ENCODE data around the gene WHRN. TPM values are rescaled to one million over a fixed set of nuclear protein-coding genes. Genes with fewer than 3 reads are reported as not detected.

WHRN gene
- total RNA-seq, 2 experiments from 2014 or later: 0.19 to 2.1 TPM

- ChIA-PET POLR2A (interaction anchor here (1.2 kb wide), 1 partner anchor 109 kb away, joined by 3 read pairs; no protein-coding TSS in a partner anchor), CTCF (ENCODE audit: unreplicated experiment) (no interaction called here)
- BruUV-seq (replicated peaks): no TSS peak
- no peak overlapping the region for H3K4me3 ChIP-seq (ENCODE audit: low read depth, low read length, poor library complexity, severe bottlenecking)
- TF ChIP-seq EZH2phosphoT487 (IDR thresholded peaks at IDR 0.05; ENCODE audit: borderline replicate concordance, low read depth, low read length) (no peak), CTCF (conservative IDR thresholded peaks at IDR 0.05; ENCODE audit: low read length) (no peak)
- no peaks in the 10 kb centered on the region for H4K20me1 ChIP-seq (ENCODE audit: insufficient read depth, low read length)
- intact Hi-C loops (cut with micrococcal nuclease; ENCODE audit: unreplicated experiment): no loop called here
- no peaks in the 10 kb centered on the region for H3K9me2 ChIP-seq (ENCODE audit: insufficient read depth, low read length)
- no peaks in the 10 kb centered on the region for H3K36me3 ChIP-seq (ENCODE audit: insufficient read depth, low read length)
- no peaks in the 10 kb centered on the region for H3K9me3 ChIP-seq (ENCODE audit: low read length)
- no peak overlapping the region for H3K4me2 ChIP-seq (ENCODE audit: low read length)
- no peak overlapping the region for H3K27ac ChIP-seq (ENCODE audit: low read depth, low read length, poor library complexity, severe bottlenecking)
- DNase-seq (ENCODE audit: low spot score): no peak
- H3K79me2 ChIP-seq (ENCODE audit: insufficient read depth, low read depth, low read length): no peaks in the 10 kb centered on the region
- no peak overlapping the region for H2AFZ ChIP-seq (ENCODE audit: low read length)
- H3K4me1 ChIP-seq (ENCODE audit: insufficient read depth, low read length, poor library complexity, severe bottlenecking): peaks cover 10% of the 10 kb centered on the region
Observed at GRCh38 chr9:114494776-114495569, 10.3 kb downstream of the WHRN start.

GRCh38 chr9:114493521-114494184 lies 11.6 kb downstream of the WHRN start:
- no peaks in the 10 kb centered on the region for H3K36me3 ChIP-seq (ENCODE audit: insufficient read depth, low read length)
- no peaks in the 10 kb centered on the region for H3K9me3 ChIP-seq (ENCODE audit: low read length)
- H2AFZ ChIP-seq (ENCODE audit: low read length): no peak overlapping the region
- POLR2A ChIA-PET: interaction anchor here (0.6 kb wide), 1 partner anchor 868 kb away, joined by 3 read pairs; no protein-coding TSS in a partner anchor
- DNase-seq (ENCODE audit: low spot score): no peak
- no peak overlapping the region for H3K27ac ChIP-seq (ENCODE audit: low read depth, low read length, poor library complexity, severe bottlenecking)
- peaks cover 8% of the 10 kb centered on the region for H3K4me1 ChIP-seq (ENCODE audit: insufficient read depth, low read length, poor library complexity, severe bottlenecking)
- no TSS peak for BruUV-seq (replicated peaks)
- H4K20me1 ChIP-seq (ENCODE audit: insufficient read depth, low read length): no peaks in the 10 kb centered on the region
- no peak overlapping the region for H3K4me2 ChIP-seq (ENCODE audit: low read length)
- H3K4me3 ChIP-seq (ENCODE audit: low read depth, low read length, poor library complexity, severe bottlenecking): no peak overlapping the region
- TF ChIP-seq EZH2phosphoT487 (IDR thresholded peaks at IDR 0.05; ENCODE audit: borderline replicate concordance, low read depth, low read length) (no peak), CTCF (conservative IDR thresholded peaks at IDR 0.05; ENCODE audit: low read length) (no peak)
- intact Hi-C loops (cut with micrococcal nuclease; ENCODE audit: unreplicated experiment): no loop called here
- CTCF ChIA-PET (ENCODE audit: unreplicated experiment): interaction anchor here (0.6 kb wide), 1 partner anchor 89 kb away, joined by 3 read pairs; no protein-coding TSS in a partner anchor
- no peaks in the 10 kb centered on the region for H3K79me2 ChIP-seq (ENCODE audit: insufficient read depth, low read depth, low read length)
- no peaks in the 10 kb centered on the region for H3K9me2 ChIP-seq (ENCODE audit: insufficient read depth, low read length)

All from OCI-LY7 (cell line).